ENCODE data around the gene EPM2AIP1.

GRCh38 chr3:36989005-36989404 lies 3.9 kb downstream of the EPM2AIP1 start:
- TF ChIP-seq CTCF (IDR thresholded peaks at IDR 0.05) (no peak), EP300 (IDR thresholded peaks at IDR 0.05) (no peak)
